Endothelial cell of umbilical vein (primary cell): Measurements from ENCODE around the gene CRISPLD2. TPM values are rescaled to one million over a fixed set of nuclear protein-coding genes. Genes with fewer than 3 reads are reported as not detected.

Experiments used
- BruUV-seq: library from RNA; stranded (reverse); fragments of 400-500 nt; replicated peaks from 2 replicates; lab custom pipeline; 2021; lab: Mats Ljungman, UMichigan
- CTCF ChIA-PET: fragments of 300-600, 350-600 bp; sonication (Branson Sonifier 250); formaldehyde crosslinking; loops from one replicate; lab custom pipeline; 2021; ENCODE audit warnings: antibody characterized with exemption, inconsistent platforms; lab: Charles Lee
- POLR2A ChIA-PET: fragments of 300-600, 350-600 bp; sonication (Branson Sonifier 250); formaldehyde crosslinking; loops from one replicate; lab custom pipeline; 2021; ENCODE audit warnings: antibody characterized with exemption, inconsistent platforms; lab: Charles Lee
- DNase-seq: peaks from one replicate; pipeline ENCODE4 v3.0.0-alpha.2; 2011; ENCODE audit warnings: low read depth, low spot score
- FAIRE-seq: peaks from 2 replicates; lab custom pipeline; 2011; peaks lifted over from hg19 to GRCh38; lab: Jason Lieb, UNC
- H2AFZ ChIP-seq: 2 replicates; pipeline ENCODE4 v1.6.0; 2012; ENCODE audit warnings: low read depth, low read length, control low read depth, inconsistent platforms
- H3K27ac ChIP-seq: 2 replicates; pipeline ENCODE4 v1.5.1; 2011; ENCODE audit warnings: low read depth, mild to moderate bottlenecking, control low read depth, low read length, moderate library complexity; ENCODE audit not compliant: insufficient read depth
- H3K27me3 ChIP-seq, 2 experiments: 2 replicates each; pipeline versions ENCODE4 v1.6.0 to v1.6.1; 2011; ENCODE audit warnings: low read length in 2 of 2, mixed read lengths in 1 of 2; ENCODE audit not compliant: control insufficient read depth in 2 of 2, insufficient read depth in 2 of 2
- H3K36me3 ChIP-seq, 2 experiments: 2 replicates in 1 of 2; 3 replicates in 1 of 2; pipeline ENCODE4 v1.5.1; 2011; ENCODE audit warnings: low read length in 2 of 2, mild to moderate bottlenecking in 1 of 2, moderate library complexity in 1 of 2; ENCODE audit not compliant: control insufficient read depth in 2 of 2, insufficient read depth in 2 of 2; ENCODE audit errors: extremely low read depth in 1 of 2
- H3K4me1 ChIP-seq: 3 replicates; pipeline ENCODE4 v1.5.1; 2011; ENCODE audit warnings: mild to moderate bottlenecking, low read length; ENCODE audit not compliant: control insufficient read depth, insufficient read depth; ENCODE audit errors: extremely low read depth
- H3K4me2 ChIP-seq: 2 replicates; pipeline ENCODE4 v1.6.1; 2011; ENCODE audit warnings: low read length, control low read depth, mixed read lengths; ENCODE audit not compliant: insufficient read depth
- H3K4me3 ChIP-seq, 3 experiments: fragments of 200-600 bp in 1 of 3; sonication (generic), shearing (Covaris generic) in 1 of 3; replicated peaks in 1 of 3; 2 replicates each; pipeline ENCODE4 v1.5.1; 2011 to 2016; ENCODE audit warnings: control low read depth in 3 of 3, low read length in 3 of 3, mild to moderate bottlenecking in 2 of 3, inconsistent platforms in 1 of 3, low read depth in 1 of 3, moderate library complexity in 1 of 3; ENCODE audit not compliant: insufficient read depth in 1 of 3
- H3K79me2 ChIP-seq: 2 replicates; pipeline ENCODE4 v1.6.0; 2012; ENCODE audit warnings: low read length, inconsistent platforms; ENCODE audit not compliant: control insufficient read depth, insufficient read depth
- H3K9ac ChIP-seq: replicated peaks from 2 replicates; pipeline ENCODE3; 2011; ENCODE audit warnings: low read length, control low read depth; ENCODE audit not compliant: insufficient read depth; ENCODE audit errors: extremely low read depth
- H3K9me1 ChIP-seq: replicated peaks from 3 replicates; pipeline ENCODE4 v1.6.0; 2011; ENCODE audit warnings: mild to moderate bottlenecking, low read length; ENCODE audit not compliant: control insufficient read depth, insufficient read depth; ENCODE audit errors: extremely low read depth
- H3K9me3 ChIP-seq: replicated peaks from 2 replicates; pipeline ENCODE4 v1.5.1; 2012; ENCODE audit warnings: low read length, inconsistent platforms; ENCODE audit not compliant: control insufficient read depth, insufficient read depth
- H4K20me1 ChIP-seq: replicated peaks from 2 replicates; pipeline ENCODE3; 2011; ENCODE audit warnings: mild to moderate bottlenecking, low read length; ENCODE audit not compliant: control insufficient read depth, insufficient read depth; ENCODE audit errors: extremely low read depth
- EZH2 ChIP-seq: IDR thresholded peaks from 2 replicates; pipeline ENCODE4 v1.6.1; 2012; ENCODE audit warnings: borderline replicate concordance, low read depth, mild to moderate bottlenecking, moderate library complexity, low read length, inconsistent platforms; ENCODE audit not compliant: severe bottlenecking
- FOS ChIP-seq: IDR thresholded peaks from 2 replicates; pipeline ENCODE4 v1.6.1; 2011; ENCODE audit warnings: mild to moderate bottlenecking, low read length, moderate library complexity, borderline replicate concordance; ENCODE audit not compliant: insufficient read depth
- GATA2 ChIP-seq: IDR thresholded peaks from 2 replicates; pipeline ENCODE4 v1.7.0; 2011; ENCODE audit warnings: low read depth, mild to moderate bottlenecking, moderate library complexity, mixed read lengths, low read length; ENCODE audit not compliant: insufficient read length, insufficient read depth
- JUN ChIP-seq: IDR thresholded peaks from 2 replicates; pipeline ENCODE4 v1.6.1; 2011; ENCODE audit warnings: borderline replicate concordance, low read depth; ENCODE audit not compliant: insufficient read length, insufficient read depth
- MYC ChIP-seq: IDR thresholded peaks from one replicate; pipeline ENCODE4 v1.6.1; 2011; ENCODE audit warnings: mild to moderate bottlenecking, low read depth, low read length
- POLR2A ChIP-seq: IDR thresholded peaks from 2 replicates; pipeline ENCODE4 v1.6.1; 2012; ENCODE audit warnings: low read depth, mild to moderate bottlenecking, control low read depth, low read length
- POLR2AphosphoS5 ChIP-seq: IDR thresholded peaks from 2 replicates; pipeline ENCODE4 v1.6.1; 2012; ENCODE audit warnings: low read depth, mild to moderate bottlenecking, control low read depth, low read length, moderate library complexity; ENCODE audit not compliant: insufficient read depth
- dilution Hi-C: fragments of 300-500 bp; cut with MboI; formaldehyde crosslinking; loops from one replicate; pipeline ENCODE4 v1.15.0; 2019; ENCODE audit warnings: low sequenced_read_pairs; ENCODE audit not compliant: extremely low pct_ligation_motif_present
- intact Hi-C: fragments of 100-400 bp; cut with micrococcal nuclease; formaldehyde crosslinking; loops from one replicate; pipeline ENCODE4 v1.10.0; 2022
- polyA plus RNA-seq, 4 experiments: library from polyadenylated mRNA; depleted of rRNA in 3 of 4; stranded (reverse) in 3 of 4; unstranded in 1 of 4; fragments of >200 nt; gene quantifications; 2 replicates each; pipeline versions ENCODE4 v1.2.1 to v1.2.3, GENCODE V29; 2011 to 2012; ENCODE audit warnings: missing spikeins in 1 of 4
- total RNA-seq: library from RNA; stranded (reverse); gene quantifications from 2 replicates; pipeline ENCODE4 v1.2.3, GENCODE V29; 2021
- TF ChIP-seq, protein P1 (sequence below): IDR thresholded peaks from 2 replicates; pipeline ENCODE4 v1.6.1; 2011; ENCODE audit not compliant: insufficient read depth, insufficient read length
- TF ChIP-seq, protein P2 (sequence below), 2 donors: IDR thresholded peaks; 1 replicate in 1 of 2; 2 replicates in 1 of 2; pipeline ENCODE4 v1.5.1; 2011; ENCODE audit warnings: low read length in 2 of 2, mild to moderate bottlenecking in 2 of 2, moderate library complexity in 2 of 2, control low read depth in 1 of 2, inconsistent platforms in 1 of 2, low read depth in 1 of 2; ENCODE audit not compliant: insufficient read depth in 1 of 2; ENCODE audit errors: extremely low read depth in 1 of 2

The CRISPLD2 gene
- total and polyA plus RNA-seq, 2 donors (not counting 3 experiments of a cell fraction or from before 2014, with no cell fraction given): 0.14 to 0.73 TPM

DNA sequence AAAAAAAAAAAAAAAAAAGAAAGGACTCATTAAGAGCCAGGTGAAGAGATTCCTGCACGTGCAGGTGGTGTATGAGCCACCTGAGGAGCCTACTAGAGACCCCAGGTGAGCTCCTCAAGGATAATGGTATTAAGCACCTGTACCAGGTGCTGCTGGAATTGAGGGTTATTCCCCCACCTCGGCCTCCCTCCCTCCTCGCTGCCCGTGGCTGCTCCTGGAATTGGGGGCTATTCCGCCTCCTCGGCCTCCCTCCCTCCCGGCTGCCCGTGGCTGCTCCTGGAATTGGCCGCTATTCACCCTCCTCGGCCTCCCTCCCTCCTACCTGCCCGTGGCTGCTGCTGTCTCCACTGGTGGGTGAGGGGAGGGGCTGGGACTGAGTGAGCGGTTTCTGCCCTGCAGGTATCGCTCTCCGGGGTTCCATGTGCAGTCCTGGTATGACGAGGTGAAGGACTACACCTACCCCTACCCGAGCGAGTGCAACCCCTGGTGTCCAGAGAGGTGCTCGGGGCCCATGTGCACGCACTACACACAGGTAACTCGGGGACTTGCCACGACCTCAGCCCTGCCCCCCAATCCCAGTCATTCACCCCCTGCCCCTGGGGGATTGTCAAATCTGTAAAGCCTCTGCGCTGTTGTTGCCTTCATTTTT, 29.3 kb downstream of the CRISPLD2 start:
- peaks cover 0 to 2% of the 10 kb centered on the region in 2 experiments for H3K27me3 ChIP-seq
- no peaks in the 10 kb centered on the region for H3K9me1 ChIP-seq
- CTCF ChIA-PET: no interaction called here
- TF ChIP-seq JUN: no peak
- TF ChIP-seq, protein P1, sequence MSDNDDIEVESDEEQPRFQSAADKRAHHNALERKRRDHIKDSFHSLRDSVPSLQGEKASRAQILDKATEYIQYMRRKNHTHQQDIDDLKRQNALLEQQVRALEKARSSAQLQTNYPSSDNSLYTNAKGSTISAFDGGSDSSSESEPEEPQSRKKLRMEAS: no peak
- H3K9me3 ChIP-seq: no peaks in the 10 kb centered on the region
- dilution Hi-C loops: no loop called here
- no peak overlapping the region for H3K4me3 ChIP-seq
- POLR2A ChIA-PET: no interaction called here
- H3K9ac ChIP-seq: no peak overlapping the region
- no peak overlapping the region for H3K4me2 ChIP-seq
- H3K27ac ChIP-seq: no peak overlapping the region
- intact Hi-C loops: no loop called here
- no peaks in the 10 kb centered on the region for H3K79me2 ChIP-seq
- BruUV-seq: no TSS peak
- no peak for FAIRE-seq
- no peak overlapping the region for H2AFZ ChIP-seq
- H3K36me3 ChIP-seq: no peaks in the 10 kb centered on the region
- H4K20me1 ChIP-seq: no peaks in the 10 kb centered on the region
- DNase-seq: no peak
- no peaks in the 10 kb centered on the region for H3K4me1 ChIP-seq

DNA sequence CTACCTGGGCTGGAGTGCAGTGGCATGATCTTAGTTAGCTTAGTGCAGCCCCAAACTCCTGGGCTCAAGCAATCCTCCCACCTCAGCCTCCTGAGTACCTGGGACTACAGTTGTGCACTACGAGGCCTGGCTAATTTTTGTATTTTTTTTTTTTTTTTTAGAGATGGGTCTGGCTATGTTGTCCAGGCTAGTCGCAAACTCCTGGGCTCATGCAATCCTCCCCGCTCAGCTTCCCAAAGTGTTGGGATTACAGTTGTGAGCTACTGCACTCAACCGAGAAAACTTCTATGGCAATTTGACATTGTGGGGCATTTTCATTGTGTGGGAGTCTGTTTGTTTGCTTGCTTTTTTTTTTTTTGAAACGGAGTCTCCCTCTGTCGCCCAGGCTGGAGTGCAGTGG, 30.0 kb downstream of the CRISPLD2 start:
- no peaks in the 10 kb centered on the region for H3K79me2 ChIP-seq
- POLR2A ChIA-PET: no interaction called here
- no peak overlapping the region for H2AFZ ChIP-seq
- intact Hi-C loops: no loop called here
- CTCF ChIA-PET: no interaction called here
- H3K9ac ChIP-seq: no peak overlapping the region
- no peaks in the 10 kb centered on the region for H3K4me1 ChIP-seq
- H3K4me3 ChIP-seq: no peak overlapping the region
- H3K9me1 ChIP-seq: no peaks in the 10 kb centered on the region
- dilution Hi-C loops: no loop called here
- FAIRE-seq: no peak
- no peak overlapping the region for H3K4me2 ChIP-seq
- no peak overlapping the region for H3K27ac ChIP-seq
- no peaks in the 10 kb centered on the region for H3K9me3 ChIP-seq
- H3K27me3 ChIP-seq: peaks cover 0 to 6% of the 10 kb centered on the region in 2 experiments
- BruUV-seq: no TSS peak
- H3K36me3 ChIP-seq: no peaks in the 10 kb centered on the region
- DNase-seq: no peak
- no peaks in the 10 kb centered on the region for H4K20me1 ChIP-seq
- TF ChIP-seq FOS: no peak
- TF ChIP-seq, protein P2, sequence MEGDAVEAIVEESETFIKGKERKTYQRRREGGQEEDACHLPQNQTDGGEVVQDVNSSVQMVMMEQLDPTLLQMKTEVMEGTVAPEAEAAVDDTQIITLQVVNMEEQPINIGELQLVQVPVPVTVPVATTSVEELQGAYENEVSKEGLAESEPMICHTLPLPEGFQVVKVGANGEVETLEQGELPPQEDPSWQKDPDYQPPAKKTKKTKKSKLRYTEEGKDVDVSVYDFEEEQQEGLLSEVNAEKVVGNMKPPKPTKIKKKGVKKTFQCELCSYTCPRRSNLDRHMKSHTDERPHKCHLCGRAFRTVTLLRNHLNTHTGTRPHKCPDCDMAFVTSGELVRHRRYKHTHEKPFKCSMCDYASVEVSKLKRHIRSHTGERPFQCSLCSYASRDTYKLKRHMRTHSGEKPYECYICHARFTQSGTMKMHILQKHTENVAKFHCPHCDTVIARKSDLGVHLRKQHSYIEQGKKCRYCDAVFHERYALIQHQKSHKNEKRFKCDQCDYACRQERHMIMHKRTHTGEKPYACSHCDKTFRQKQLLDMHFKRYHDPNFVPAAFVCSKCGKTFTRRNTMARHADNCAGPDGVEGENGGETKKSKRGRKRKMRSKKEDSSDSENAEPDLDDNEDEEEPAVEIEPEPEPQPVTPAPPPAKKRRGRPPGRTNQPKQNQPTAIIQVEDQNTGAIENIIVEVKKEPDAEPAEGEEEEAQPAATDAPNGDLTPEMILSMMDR (IDR thresholded peaks at IDR 0.05; ENCODE audit: extremely low read depth in 1 of 2, insufficient read depth in 1 of 2, low read depth in 1 of 2, low read length in 2 of 2): no peak
- TF ChIP-seq GATA2: no peak
- no peak for TF ChIP-seq POLR2AphosphoS5
- TF ChIP-seq EZH2: no peak
- TF ChIP-seq MYC: no peak
- no peak for TF ChIP-seq POLR2A
- no peak for TF ChIP-seq JUN
- TF ChIP-seq, protein P1: no peak
